Jurkat, Clone E6-1 (cell line): ENCODE measurements around the gene CXCL5. TPM values are rescaled to one million over a fixed set of nuclear protein-coding genes. Genes with fewer than 3 reads are reported as not detected.

ENCODE experiments used
- DNase-seq: peaks from one replicate; pipeline ENCODE4 v3.0.0-alpha.2; 2011; ENCODE audit warnings: low read depth, low spot score
- H3K4me3 ChIP-seq: 2 replicates; pipeline ENCODE4 v1.5.1; 2011; ENCODE audit warnings: mild to moderate bottlenecking, low read length, control low read depth, moderate library complexity
- polyA plus RNA-seq: library from polyadenylated mRNA; unstranded; fragments of >200 nt; gene quantifications from one replicate; pipeline ENCODE4 v1.2.1, GENCODE V29; 2012; ENCODE audit warnings: missing spikeins; ENCODE audit not compliant: insufficient read length, insufficient read depth

Gene CXCL5
- polyA plus RNA-seq, result not detected

DNA sequence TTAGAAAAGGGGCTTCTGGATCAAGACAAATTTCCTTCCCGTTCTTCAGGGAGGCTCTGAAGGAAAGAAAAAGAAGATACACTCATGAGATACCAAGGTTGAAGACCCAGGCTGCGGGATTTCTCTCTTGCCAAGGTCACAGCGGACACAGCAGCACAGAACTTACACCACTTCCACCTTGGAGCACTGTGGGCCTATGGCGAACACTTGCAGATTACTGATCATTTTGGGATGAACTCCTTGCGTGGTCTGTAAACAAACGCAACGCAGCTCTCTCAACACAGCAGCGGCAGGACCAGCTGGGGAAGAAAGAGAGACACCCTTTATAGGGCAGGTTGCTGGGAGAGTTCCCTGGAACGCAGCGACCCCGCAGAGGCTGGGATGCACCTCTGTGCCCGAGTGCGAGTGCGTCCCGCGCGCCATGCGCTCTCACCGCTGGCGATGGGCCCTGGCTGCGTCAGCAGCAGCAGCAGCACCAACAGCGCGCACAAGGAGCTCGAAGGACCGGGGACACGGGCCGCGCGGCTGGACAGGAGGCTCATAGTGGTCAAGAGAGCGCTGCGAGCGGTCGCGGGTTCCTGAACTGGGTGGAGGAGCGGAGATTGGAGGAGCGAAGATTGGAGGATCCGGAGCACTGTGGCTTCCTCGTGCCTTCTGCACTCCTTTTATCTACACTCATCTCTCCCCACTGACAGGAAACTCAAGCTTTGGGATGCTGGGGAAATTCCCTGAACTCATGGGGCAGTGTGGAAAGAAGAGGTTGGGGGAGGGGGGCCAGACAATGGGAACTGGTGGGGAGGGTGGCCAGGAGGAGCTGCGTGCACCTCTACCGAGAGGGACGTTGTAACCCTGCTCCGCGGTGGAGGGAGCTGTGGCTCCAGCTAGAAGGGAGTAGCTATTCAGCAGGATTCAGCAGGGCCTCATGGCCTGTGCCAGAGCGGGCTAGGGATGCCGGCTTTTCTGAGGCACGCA, at the start of gene CXCL5:
Gene CXCL5, minus strand, starts transcription at position 638 of the 972 bp plus-strand sequence. Its CDS starts 96 bp downstream, at position 542.
- H3K4me3 ChIP-seq, result no peak within 1 kb of the TSS
- no peak for DNase-seq

DNA sequence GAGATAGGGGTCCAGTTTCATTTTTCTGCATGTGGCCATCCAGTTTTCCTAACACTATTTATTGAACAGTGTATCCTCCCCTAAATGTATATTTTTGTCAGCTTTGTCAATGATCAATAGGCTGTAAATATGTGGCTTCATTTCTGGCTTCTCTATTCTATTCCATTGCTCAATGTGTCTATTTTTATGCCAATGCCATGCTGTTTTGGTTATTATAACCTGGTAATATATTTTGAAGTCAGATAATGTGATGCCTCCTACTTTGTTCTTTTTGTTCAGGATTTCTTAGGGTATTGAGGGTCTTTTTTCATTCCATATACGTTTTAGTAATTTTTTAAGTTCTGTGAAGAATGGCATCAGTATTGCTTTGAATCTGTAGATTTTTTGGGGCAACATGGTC, 48.7 kb upstream of the CXCL5 start:
- DNase-seq, result no peak

DNA sequence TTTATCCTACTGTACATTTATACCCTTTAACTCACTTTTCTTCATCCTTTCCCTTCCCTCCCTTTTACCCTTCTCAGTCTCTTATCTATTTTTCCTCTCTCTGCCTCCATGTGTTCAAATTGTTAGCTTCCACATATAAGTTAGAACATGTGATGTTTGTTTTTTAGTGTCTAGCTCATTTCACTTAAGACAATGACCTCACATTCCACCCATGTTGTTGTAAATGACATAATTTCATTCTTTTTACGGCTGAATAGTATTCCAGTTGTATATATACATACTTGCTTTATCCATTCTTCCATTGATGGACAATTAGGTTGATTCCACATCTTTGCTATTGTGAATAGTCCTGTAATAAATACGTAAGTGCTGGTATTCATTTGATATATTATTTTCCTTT, 47.3 kb upstream of the CXCL5 start:
- no peak overlapping the region for H3K4me3 ChIP-seq
- no peak for DNase-seq

More for the DNA sequence above, 48.7 kb upstream of the CXCL5 start:
- no peak overlapping the region for H3K4me3 ChIP-seq

DNA sequence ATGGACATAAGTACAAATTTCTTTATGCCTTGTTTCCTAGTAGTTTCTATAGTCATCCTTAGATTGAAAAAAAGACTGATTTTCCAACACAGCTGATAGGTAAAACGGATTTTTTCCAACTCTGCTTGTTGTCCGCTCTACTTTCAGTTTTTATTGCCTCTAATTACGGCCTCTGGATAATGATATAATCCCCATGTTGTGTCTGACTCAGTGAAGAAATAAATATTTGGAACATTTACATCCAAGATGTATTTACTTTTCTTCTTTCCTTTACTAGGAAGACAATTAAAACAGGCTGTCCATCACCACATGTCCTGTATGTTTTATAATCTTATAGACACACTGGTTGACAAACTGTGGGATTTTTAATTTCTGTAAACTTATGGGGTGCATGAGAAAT, 46.8 kb upstream of the CXCL5 start:
- no peak for DNase-seq

DNA sequence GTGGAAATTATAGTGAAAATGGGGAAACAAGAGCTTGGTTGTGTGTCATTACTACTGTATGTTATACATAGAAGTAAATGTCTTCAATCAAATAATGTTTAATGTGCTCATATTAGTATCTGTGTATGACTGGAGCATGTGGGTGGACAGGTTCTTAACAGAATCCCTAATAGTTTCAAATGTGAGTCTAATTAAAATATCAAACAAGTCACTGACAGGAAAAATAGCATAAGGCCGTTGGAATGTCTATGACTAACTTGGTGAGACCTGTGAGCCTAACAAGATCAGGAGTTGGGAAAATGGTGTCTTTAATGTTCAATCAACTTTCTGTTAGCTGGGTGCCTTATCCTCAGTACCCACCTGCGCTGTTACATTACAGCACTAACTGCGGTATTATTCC, 46.2 kb upstream of the CXCL5 start:
- DNase-seq, result no peak

More for the DNA sequence above, 46.8 kb upstream of the CXCL5 start:
- H3K4me3 ChIP-seq, result no peak overlapping the region

DNA sequence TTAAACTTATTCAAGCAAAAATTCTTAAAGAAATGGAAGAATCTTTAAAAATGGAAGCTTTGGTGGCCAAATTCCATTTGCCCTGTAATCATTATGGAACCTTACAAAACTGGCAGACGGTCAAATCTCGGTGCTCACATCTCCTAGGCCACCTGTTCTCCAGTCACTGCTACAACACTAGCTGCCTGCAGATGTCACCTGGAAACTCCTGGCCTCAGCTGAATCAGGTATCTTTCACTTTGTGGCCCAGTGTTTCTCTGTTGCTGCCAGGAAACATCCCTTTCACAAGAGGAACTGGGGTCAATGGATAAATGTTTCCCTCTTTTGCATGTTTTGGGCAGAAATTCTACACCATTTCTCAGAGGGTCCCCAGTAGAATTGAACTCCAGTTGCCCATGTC, 44.2 kb upstream of the CXCL5 start:
- DNase-seq, result no peak

More for the DNA sequence above, 46.2 kb upstream of the CXCL5 start:
- no peak overlapping the region for H3K4me3 ChIP-seq

DNA sequence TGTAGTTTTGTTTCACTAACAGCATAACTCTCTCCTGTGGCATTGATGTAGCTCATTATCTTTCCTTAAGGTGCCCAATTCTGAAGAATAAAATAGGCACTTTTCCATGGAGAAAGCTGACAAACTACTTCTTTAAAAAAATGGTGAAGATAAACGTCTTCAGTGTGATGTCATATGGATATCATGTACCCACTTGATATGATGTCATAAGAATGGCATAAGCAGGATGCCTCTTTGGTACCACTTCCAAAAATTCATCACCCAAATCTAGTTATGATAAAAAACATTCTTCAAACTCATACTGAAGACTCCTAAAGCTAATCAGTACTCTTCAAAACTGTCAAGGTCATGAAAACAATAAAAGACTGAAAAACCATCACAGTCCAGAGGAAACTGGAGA, 42.9 kb upstream of the CXCL5 start:
- no peak overlapping the region for H3K4me3 ChIP-seq
- DNase-seq, result no peak

More for the DNA sequence above, 44.2 kb upstream of the CXCL5 start:
- no peak overlapping the region for H3K4me3 ChIP-seq

DNA sequence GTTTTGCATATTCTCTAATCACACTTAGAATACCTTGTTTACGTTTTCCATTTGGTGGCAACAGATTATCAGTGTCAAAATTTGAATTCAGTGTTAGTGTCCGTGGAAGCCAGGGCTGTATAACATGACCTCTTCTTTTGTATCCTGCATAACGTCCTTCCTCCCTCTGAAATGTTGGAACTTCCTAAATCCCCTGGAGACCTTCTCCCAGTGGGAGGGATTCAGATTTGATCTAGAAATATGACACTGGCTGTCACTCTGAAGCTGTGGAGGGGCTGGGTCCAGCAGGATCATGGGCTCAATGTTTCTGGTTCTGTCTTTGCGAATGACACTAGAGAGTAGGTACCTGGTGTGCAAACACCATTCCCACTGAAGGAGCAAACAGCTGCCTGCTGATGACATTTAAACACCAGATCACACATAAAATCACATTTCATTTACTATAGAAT, 40.9 kb upstream of the CXCL5 start:
- H3K4me3 ChIP-seq, result peak overlapping the region; percentile 72
- DNase-seq, result no peak

DNA sequence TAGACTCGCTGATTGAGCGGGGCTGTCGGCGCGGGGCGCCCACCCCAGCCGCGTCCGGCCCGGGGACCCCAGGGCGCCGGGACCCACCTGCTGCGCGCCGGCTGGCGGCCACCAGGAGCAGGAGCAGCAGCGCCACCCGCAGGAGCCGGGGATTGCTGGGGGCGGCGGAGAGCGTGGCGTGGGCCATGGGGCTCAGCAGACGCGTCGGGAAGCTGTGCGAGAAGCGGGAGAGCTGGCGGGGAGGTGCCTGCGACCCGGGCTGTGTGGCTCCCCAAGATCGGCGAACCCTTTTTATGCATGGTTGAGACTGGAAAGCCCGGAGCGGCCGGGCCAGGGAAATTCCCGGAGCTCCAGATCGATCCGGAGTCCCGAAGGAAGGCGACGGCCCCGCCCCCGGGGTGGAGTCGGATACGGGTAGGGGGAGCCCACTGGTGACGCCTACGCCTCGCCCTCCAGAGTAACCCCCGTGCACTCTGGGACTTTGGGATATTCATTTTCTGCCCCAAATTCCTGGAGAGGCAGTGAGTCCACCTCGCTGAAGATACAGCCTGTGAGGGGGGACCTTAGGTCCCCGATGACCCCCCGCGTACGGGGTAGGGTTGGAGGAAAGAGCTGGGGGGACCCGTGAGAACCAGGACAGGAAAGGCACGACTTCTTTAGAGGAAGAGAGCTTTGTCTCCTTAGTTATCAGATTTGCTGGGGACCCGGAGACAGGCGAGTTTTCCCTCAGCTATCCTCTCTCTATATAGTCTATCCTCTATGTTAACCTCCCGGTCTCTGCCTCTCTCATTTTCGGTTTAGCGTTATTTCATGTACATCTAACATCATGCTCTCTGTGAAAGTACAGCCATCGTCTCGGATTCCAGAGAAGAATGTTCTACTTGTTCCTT, 40.2 kb upstream of the CXCL5 start, which contains the start of gene CXCL3:
Gene CXCL3, minus strand, starts transcription at position 265 of the 890 bp plus-strand sequence. Its CDS starts 78 bp downstream, at position 187.
- DNase-seq, result no peak

DNA sequence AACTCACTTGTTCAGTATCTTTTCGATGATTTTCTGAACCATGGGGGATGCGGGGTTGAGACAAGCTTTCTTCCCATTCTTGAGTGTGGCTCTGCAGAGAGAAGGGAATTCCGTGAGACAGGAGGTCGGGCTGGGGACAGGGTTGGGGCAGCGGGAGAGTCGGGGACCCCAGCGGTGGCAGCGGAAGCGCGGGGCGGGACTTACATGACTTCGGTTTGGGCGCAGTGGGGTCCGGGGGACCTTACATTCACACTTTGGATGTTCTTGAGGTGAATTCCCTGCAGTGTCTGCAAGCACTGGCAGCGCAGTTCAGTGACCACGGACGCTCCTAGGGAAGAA, 39.6 kb upstream of the CXCL5 start:
- no peak for DNase-seq
- H3K4me3 ChIP-seq, result peak overlapping the region; percentile 72

More for the DNA sequence above, 40.2 kb upstream of the CXCL5 start, which contains the start of gene CXCL3:
- H3K4me3 ChIP-seq, result peak within 1 kb of the TSS; percentile 72

DNA sequence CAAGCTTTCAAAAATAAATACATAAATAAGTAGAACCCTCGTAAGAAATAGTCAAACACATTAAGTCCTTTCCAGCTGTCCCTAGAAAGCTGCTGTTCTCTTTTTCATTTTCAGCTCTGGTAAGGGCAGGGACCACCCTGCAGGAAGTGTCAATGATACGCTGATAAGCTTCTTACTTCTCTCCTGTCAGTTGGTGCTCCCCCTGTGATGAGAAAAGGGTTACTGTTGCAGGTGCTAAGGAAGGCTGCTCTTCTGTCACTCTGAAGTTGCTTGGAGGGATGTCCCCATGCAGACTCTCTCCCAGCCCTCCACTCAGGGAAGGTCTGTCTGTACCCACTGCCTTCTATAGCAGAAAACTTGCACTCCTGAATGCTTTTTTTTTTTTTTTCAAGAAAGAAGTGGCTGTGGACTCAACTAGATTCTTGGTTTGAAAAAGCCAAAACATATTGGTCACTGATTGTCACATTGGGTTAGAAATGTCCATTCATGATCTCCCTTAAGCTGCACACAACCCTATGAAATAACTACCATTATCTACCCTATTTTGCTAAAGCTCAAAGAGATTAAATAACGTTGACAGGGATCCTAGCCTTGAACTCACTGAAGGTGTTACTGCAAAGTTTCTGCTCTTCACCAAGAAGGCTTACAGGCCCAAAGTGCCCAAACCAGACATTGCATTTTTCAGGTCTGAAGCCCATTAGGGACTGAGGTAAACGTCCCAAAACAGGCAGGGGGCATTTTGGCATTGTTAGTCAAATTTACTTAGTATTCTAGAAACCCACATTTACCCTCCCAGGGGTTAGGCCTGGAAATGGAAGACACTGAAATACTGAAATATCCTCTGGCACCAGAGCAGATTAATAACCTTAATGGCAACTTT, 38.8 kb upstream of the CXCL5 start:
- H3K4me3 ChIP-seq, result peak overlapping the region; percentile 72; the same call in 1 of the 2 replicates
- peak; percentile 80 for DNase-seq

DNA sequence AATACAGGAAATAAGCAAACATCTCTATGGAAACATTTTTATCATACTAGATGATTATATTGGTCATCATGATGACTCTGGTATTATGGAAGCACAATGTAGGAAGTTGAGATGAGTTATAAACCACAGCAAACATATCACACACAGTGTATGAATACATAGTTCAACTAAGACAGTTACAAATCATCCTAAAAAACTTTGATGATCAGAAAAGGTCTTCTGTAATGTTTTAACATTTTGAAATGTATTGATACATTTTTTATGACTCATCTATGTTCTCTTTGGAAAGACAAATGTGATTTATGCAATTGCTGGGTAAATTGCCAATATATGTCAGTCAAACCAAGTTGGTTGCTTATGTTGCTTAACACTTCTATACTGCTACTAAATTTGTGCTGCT, 35.3 kb upstream of the CXCL5 start:
- DNase-seq, result no peak
- H3K4me3 ChIP-seq, result no peak overlapping the region

DNA sequence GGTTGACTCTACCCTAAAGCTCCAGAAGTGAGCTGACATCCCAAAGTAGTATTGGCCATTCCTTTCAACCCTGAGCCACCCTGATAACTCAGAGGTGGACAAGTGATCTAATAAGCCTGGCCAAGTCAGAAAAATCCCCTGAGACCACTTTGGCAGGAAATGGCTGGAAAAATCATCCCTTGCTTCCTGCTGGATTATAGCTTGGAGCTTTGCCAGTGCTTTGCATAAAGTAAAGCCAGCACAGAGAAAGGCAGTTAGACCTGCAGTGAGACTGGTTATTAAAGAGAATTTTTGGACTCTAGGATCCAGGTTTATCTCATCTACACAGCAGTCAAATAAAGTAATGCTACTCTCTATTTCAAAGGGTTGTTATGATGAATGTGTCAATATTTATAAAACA, 33.6 kb upstream of the CXCL5 start:
- H3K4me3 ChIP-seq, result no peak overlapping the region
- no peak for DNase-seq

DNA sequence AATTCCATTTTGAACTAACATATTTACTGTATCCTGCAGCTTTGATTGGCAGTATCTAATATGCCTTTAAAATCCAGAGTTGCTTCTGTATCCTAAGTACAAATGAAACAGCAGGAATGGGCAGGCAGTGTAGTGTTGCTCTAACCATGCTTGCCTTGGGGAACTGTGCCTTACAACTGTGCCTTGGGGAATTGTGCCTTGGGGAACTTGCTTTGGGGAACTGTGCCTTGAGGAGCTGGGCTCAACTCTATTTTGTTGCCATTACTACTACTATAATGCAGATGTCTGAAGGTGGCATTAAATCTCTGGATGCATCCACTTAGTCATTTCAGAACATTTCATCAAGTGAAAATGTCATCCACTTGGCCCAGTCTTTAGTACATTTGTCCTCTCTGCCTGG, 33.1 kb upstream of the CXCL5 start:
- H3K4me3 ChIP-seq, result no peak overlapping the region
- DNase-seq, result no peak

DNA sequence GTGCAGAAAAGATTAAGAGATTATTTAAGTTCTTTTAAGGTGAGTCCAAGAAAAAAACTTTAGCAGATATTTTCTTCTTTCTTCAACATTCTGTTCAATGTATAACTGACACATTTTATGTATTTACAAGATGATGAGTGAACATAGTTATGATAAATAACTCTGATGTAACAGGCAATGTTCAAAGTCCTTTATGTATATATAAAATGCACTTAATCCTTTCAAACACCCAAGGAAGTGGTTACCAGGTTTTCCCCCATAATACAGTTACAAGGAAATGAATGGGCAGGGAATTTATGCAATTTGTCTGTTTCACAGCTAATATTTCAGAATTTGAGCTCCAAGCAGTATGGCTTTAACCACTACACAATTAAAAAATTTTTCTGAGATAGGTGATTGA, 31.8 kb upstream of the CXCL5 start:
- H3K4me3 ChIP-seq, result no peak overlapping the region
- no peak for DNase-seq

DNA sequence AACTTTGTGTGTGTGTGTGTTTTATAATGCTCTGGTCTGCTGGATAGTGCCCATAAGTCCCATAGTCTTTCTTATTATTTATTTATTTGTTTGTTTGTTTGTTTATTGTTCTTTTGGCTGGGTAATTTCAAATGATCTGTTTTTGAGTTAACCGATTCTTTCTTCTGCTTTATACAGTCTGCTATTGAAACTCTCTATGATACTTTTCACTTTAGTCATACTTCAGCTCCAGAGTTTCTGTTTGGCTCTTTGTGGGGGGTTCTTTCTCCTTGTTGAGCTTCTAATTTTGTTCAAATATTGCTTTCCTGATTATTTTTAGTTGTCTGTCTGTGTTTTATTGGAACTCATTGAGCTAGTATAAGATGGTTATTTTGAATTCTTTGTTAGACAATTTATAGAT, 30.0 kb upstream of the CXCL5 start:
- no peak overlapping the region for H3K4me3 ChIP-seq
- no peak for DNase-seq

DNA sequence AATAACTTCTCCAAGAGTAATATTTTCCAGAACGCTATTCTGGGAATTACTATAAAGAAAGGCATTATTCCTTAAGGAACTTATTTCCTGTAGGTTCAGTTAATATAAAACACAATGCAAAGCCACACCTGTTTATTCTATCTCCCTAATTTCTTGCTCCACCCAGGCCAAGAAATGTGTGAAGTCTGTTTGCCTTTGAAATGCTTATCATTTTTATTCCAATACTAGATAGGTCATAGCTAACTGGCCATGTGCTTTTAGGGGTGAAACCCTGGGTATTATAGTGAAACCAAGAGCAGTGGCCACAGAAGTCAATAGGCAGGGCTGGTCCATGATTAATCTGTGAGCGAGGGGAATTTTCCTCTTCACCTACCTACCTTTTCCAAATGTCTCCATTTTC, 25.2 kb upstream of the CXCL5 start:
- no peak overlapping the region for H3K4me3 ChIP-seq
- no peak for DNase-seq

DNA sequence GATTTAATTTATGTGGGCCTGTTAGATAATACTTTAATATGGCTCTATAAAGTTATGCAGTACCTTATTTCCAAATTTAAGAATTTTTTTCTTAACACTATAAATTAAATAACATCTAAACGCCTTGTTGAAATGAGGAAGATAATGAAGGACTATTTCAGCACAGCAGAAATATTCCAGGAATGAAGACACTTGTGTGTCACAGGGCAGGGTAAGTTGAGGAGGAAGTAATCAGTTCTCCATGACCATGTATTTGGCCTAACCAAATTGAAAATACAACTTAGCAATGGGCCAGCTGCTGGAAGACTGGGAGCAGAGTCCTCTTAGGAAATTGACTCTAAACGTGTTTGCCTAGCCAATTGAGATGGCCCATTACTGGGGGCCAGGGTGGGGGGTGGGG, 23.1 kb upstream of the CXCL5 start:
- no peak for DNase-seq
- no peak overlapping the region for H3K4me3 ChIP-seq

DNA sequence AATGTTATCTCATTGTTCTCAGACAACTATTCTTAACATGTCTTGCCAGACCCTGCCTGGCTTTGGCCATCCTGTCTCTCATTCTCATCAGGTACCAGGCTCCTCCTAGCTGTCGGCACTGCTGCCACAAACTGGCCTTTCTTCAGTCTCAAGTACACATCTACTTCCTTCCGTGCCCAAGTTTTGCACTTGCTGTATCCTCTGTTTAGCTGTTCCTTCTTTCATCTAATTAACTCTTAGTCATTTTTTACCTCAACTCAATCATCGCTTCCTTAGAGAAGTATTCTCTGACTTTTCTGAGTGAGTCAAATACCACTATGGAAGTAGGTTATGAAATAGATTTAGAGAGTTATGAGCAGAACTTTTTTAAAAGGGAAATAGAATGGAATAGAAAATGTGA, 20.3 kb upstream of the CXCL5 start:
- no peak for DNase-seq
- no peak overlapping the region for H3K4me3 ChIP-seq
